Measurements from ENCODE around the gene RIT1. TPM values are rescaled to one million over a fixed set of nuclear protein-coding genes. Genes with fewer than 3 reads are reported as not detected.

RIT1 gene
- total and polyA plus RNA-seq, 2 of the 8 experiments (the other 6 are each of a cell fraction or from before 2014, with no cell fraction given) = 25.3 to 26.8 TPM

DNA sequence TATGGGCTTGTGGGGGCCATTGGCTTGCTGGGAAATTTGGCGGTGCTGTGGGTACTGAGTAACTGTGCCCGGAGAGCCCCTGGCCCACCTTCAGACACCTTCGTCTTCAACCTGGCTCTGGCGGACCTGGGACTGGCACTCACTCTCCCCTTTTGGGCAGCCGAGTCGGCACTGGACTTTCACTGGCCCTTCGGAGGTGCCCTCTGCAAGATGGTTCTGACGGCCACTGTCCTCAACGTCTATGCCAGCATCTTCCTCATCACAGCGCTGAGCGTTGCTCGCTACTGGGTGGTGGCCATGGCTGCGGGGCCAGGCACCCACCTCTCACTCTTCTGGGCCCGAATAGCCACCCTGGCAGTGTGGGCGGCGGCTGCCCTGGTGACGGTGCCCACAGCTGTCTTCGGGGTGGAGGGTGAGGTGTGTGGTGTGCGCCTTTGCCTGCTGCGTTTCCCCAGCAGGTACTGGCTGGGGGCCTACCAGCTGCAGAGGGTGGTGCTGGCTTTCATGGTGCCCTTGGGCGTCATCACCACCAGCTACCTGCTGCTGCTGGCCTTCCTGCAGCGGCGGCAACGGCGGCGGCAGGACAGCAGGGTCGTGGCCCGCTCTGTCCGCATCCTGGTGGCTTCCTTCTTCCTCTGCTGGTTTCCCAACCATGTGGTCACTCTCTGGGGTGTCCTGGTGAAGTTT is 30.8 kb upstream of the RIT1 start:
- H2BK120ac ChIP-seq (replicated peaks; ENCODE audit: low read depth, low read length) = no peak overlapping the region
- no peaks in the 10 kb centered on the region for H3K27me3 ChIP-seq (replicated peaks in 1 of 4; ENCODE audit: control insufficient read depth in 3 of 4, extremely low read depth in 1 of 4, insufficient read depth in 3 of 4, low read length in 3 of 4)
- H3K9me3 ChIP-seq (ENCODE audit: insufficient read depth in 2 of 2, low read depth in 1 of 2, low read length in 1 of 2) = no peaks in the 10 kb centered on the region
- no peaks in the 10 kb centered on the region for H4K20me1 ChIP-seq (replicated peaks in 1 of 2; ENCODE audit: control insufficient read depth in 1 of 2, insufficient read depth in 2 of 2, low read length in 2 of 2)
- no peak overlapping the region for H3K18ac ChIP-seq (ENCODE audit: extremely low read depth, low read length)
- H3K4me2 ChIP-seq (ENCODE audit: insufficient read depth in 1 of 2, low read depth in 2 of 2, low read length in 2 of 2) = no peak overlapping the region
- no peaks in the 10 kb centered on the region for H3K79me2 ChIP-seq (ENCODE audit: control insufficient read depth in 1 of 2, insufficient read depth in 2 of 2, low read length in 2 of 2)
- H2AK5ac ChIP-seq (ENCODE audit: low read depth, low read length) = no peak overlapping the region; the same call in 1 of the 2 replicates
- WGBS, 2 experiments (ENCODE audit: extremely low coverage in 1 of 2, insufficient coverage in 1 of 2, insufficient read length in 1 of 2, insufficient replicate concordance in 2 of 2, low coverage in 1 of 2, low lambda C conversion rate in 2 of 2, missing lambda C conversion rate in 1 of 2) = 93% methylated on average over 29 of the region's 29 CpGs; no CpG with 5 or more reads in 1 of the 2 experiments
- peaks cover 0 to 9% (median 3%) of the 10 kb centered on the region in 4 experiments; a peak in 5 of 7 replicates for H3K4me1 ChIP-seq (replicated peaks in 1 of 4; ENCODE audit: control insufficient read depth in 3 of 4, insufficient read depth in 4 of 4, low read length in 3 of 4)
- H3K4ac ChIP-seq (replicated peaks; ENCODE audit: insufficient read length, low read depth, low read length) = no peak overlapping the region
- peak overlapping the region; percentile 30; the same call in 1 of the 2 replicates for H4K8ac ChIP-seq (ENCODE audit: extremely low read depth, insufficient read depth, low read length)
- ChIA-PET CTCF (ENCODE audit: partially characterized antibody) (interaction anchor here (0.6 to 5.1 kb wide), 6 partner anchors 10 to 182 kb away, joined by 3 to 41 read pairs (median 6); partner anchors contain the start of gene UBQLN4), POLR2A (ENCODE audit: partially characterized antibody) (interaction anchor here (0.6 to 5.0 kb wide), 14 partner anchors 9 to 836 kb away, joined by 3 to 71 read pairs (median 5); partner anchors contain the start of genes ARHGEF2, KHDC4 and RAB25)
- no peak overlapping the region for H4K5ac ChIP-seq (ENCODE audit: insufficient read length, low read depth, low read length)
- H2BK12ac ChIP-seq (ENCODE audit: low read depth, low read length) = 0 out of 2 replicates have a peak overlapping the region, but pooled peaks have one; percentile 55
- no peak for TF ChIP-seq CBX5 (IDR thresholded peaks at IDR 0.05; ENCODE audit: low read depth, low read length)
- TF ChIP-seq KDM1A (IDR thresholded peaks at IDR 0.05; ENCODE audit: borderline replicate concordance, low read length) = no peak
- no peak for TF ChIP-seq CBX8 (IDR thresholded peaks at IDR 0.05; ENCODE audit: borderline replicate concordance, low read depth, low read length)
- peak; percentile 8 to 22; a peak in 1 of 3 replicates for TF ChIP-seq POLR2A (IDR thresholded peaks at IDR 0.05; ENCODE audit: control extremely low read depth in 1 of 2, low read depth in 2 of 2, low read length in 2 of 2)
- TF ChIP-seq GTF2F1 (IDR thresholded peaks at IDR 0.05; ENCODE audit: borderline replicate concordance, low read depth, low read length) = no peak
- H3K9ac ChIP-seq (replicated peaks in 1 of 4; ENCODE audit: extremely low read depth in 1 of 4, low read depth in 3 of 4, low read length in 3 of 4) = no peak overlapping the region
- no peak overlapping the region for H3K23ac ChIP-seq (ENCODE audit: insufficient read length)
- H2AFZ ChIP-seq (ENCODE audit: low read length) = no peak overlapping the region
- H3K79me1 ChIP-seq (ENCODE audit: low read depth, low read length) = no peaks in the 10 kb centered on the region
- no peak overlapping the region for H2BK15ac ChIP-seq (ENCODE audit: low read length)
- no peak overlapping the region for H2BK5ac ChIP-seq (ENCODE audit: low read depth, low read length)
- peaks cover 0 to 8% (median 1%) of the 10 kb centered on the region in 4 experiments; a peak in 3 of 8 replicates for H3K36me3 ChIP-seq (ENCODE audit: control insufficient read depth in 2 of 4, insufficient read depth in 4 of 4, low read length in 3 of 4)
- FAIRE-seq = no peak
- H3K4me3 ChIP-seq (ENCODE audit: extremely low read depth in 1 of 4, insufficient read depth in 2 of 4, low read depth in 3 of 4, low read length in 4 of 4) = no peak overlapping the region
- H4K91ac ChIP-seq (replicated peaks; ENCODE audit: insufficient read length, low read length) = peak overlapping the region; percentile 61
- no peak overlapping the region for H3K14ac ChIP-seq (ENCODE audit: insufficient read length)
- H3K23me2 ChIP-seq (ENCODE audit: low read depth, low read length) = no peaks in the 10 kb centered on the region
- H2BK20ac ChIP-seq (ENCODE audit: low read length) = no peak overlapping the region
- H3K56ac ChIP-seq (replicated peaks; ENCODE audit: insufficient read length, low read depth, low read length) = no peak overlapping the region
- no peak overlapping the region for H3K27ac ChIP-seq (ENCODE audit: low read depth, low read length)
- DNase-seq (ENCODE audit: low read depth in 1 of 2, low spot score in 2 of 2) = no peak
